RCC 7860 (cell line): ENCODE data around the gene CCDC102A.

ENCODE experiments used
- DNase-seq: peaks from one replicate; pipeline ENCODE4 v3.0.0-alpha.2; 2015; ENCODE audit warnings: low spot score
- FAIRE-seq: peaks from 2 replicates; lab custom pipeline; 2012; peaks lifted over from hg19 to GRCh38; lab: Jason Lieb, UNC

The CCDC102A gene

GRCh38 chr16:57538235-57538721, 1.9 kb upstream of the CCDC102A start:
- FAIRE-seq = no peak
- DNase-seq = no peak

- DNase-seq (no peak), FAIRE-seq (no peak)
Observed at GRCh38 chr16:57537581-57538234, 1.3 kb upstream of the CCDC102A start.

- no peak for FAIRE-seq
- DNase-seq = no peak
Observed at GRCh38 chr16:57537194-57537505, 779 bp upstream of the CCDC102A start.

GRCh38 chr16:57535680-57536305, 578 bp downstream of the CCDC102A start:
- FAIRE-seq = no peak
- DNase-seq = peak; percentile 73

- DNase-seq = no peak
- no peak for FAIRE-seq
Observed at GRCh38 chr16:57534881-57535658, 1.3 kb downstream of the CCDC102A start.

- no peak for FAIRE-seq
Observed at GRCh38 chr16:57534337-57534880, 2.0 kb downstream of the CCDC102A start.

GRCh38 chr16:57533431-57534336, 2.7 kb downstream of the CCDC102A start:
- no peak for FAIRE-seq

More at GRCh38 chr16:57534337-57534880, 2.0 kb downstream of the CCDC102A start:
- no peak for DNase-seq

GRCh38 chr16:57532266-57532625, 4.1 kb downstream of the CCDC102A start:
- DNase-seq (no peak), FAIRE-seq (no peak)

More at GRCh38 chr16:57533431-57534336, 2.7 kb downstream of the CCDC102A start:
- DNase-seq = no peak

- DNase-seq = no peak
Observed at GRCh38 chr16:57531635-57532265, 4.6 kb downstream of the CCDC102A start.

GRCh38 chr16:57531253-57531575, 5.2 kb downstream of the CCDC102A start:
- no peak for FAIRE-seq
- no peak for DNase-seq

More at GRCh38 chr16:57531635-57532265, 4.6 kb downstream of the CCDC102A start:
- no peak for FAIRE-seq

GRCh38 chr16:57530522-57531252, 5.7 kb downstream of the CCDC102A start:
- no peak for FAIRE-seq
- peak; percentile 15 for DNase-seq

- DNase-seq (peak; percentile 42), FAIRE-seq (no peak)
Observed at GRCh38 chr16:57530104-57530521, 6.3 kb downstream of the CCDC102A start.

- no peak for DNase-seq
- no peak for FAIRE-seq
Observed at GRCh38 chr16:57529391-57530103, 6.8 kb downstream of the CCDC102A start.

- DNase-seq (no peak), FAIRE-seq (no peak)
Observed at GRCh38 chr16:57528499-57529390, 7.6 kb downstream of the CCDC102A start.

GRCh38 chr16:57527610-57528360, 8.6 kb downstream of the CCDC102A start:
- FAIRE-seq (no peak), DNase-seq (no peak)

GRCh38 chr16:57527027-57527426, 9.3 kb downstream of the CCDC102A start:
- DNase-seq = no peak
- no peak for FAIRE-seq

- no peak for FAIRE-seq
- no peak for DNase-seq
Observed at GRCh38 chr16:57526498-57526897, 9.9 kb downstream of the CCDC102A start.
